Neural cell (in vitro differentiated cells): ENCODE data around the gene AS3MT. TPM values are rescaled to one million over a fixed set of nuclear protein-coding genes. Genes with fewer than 3 reads are reported as not detected.

Experiments used
- H2AFZ ChIP-seq: fragments of 200-600, 300-800 bp; sonication (generic), shearing (Covaris generic); 2 replicates; pipeline ENCODE4 v1.6.0; 2014; ENCODE audit warnings: low read depth, mild to moderate bottlenecking, antibody characterized with exemption, low read length, moderate library complexity
- H3F3A ChIP-seq: fragments of 200-600 bp; shearing (Covaris generic); 2 replicates; pipeline ENCODE4 v1.6.1; 2016; ENCODE audit warnings: mild to moderate bottlenecking, moderate library complexity, mixed read lengths, antibody characterized with exemption, low read length; ENCODE audit not compliant: insufficient read depth, poor library complexity, severe bottlenecking
- H3K27ac ChIP-seq: fragments of 200-600, 300-800 bp; sonication (generic), shearing (Covaris generic); 2 replicates; pipeline ENCODE4 v1.5.1; 2014; ENCODE audit warnings: mild to moderate bottlenecking, low read length, moderate library complexity
- H3K27me3 ChIP-seq: fragments of 300-800, 200-600 bp; sonication (generic), shearing (Covaris generic); 2 replicates; pipeline ENCODE4 v1.6.0; 2014; ENCODE audit warnings: mild to moderate bottlenecking, low read depth, low read length, moderate library complexity; ENCODE audit not compliant: insufficient read depth
- H3K36me3 ChIP-seq: fragments of 300-800, 200-600 bp; sonication (generic), shearing (Covaris generic); 2 replicates; pipeline ENCODE4 v1.5.1; 2014; ENCODE audit warnings: mild to moderate bottlenecking, antibody characterized with exemption, low read length, moderate library complexity; ENCODE audit not compliant: insufficient read depth
- H3K4me2 ChIP-seq: fragments of 300-800, 200-600 bp; sonication (generic), shearing (Covaris generic); 2 replicates; pipeline ENCODE4 v1.6.0; 2014; ENCODE audit warnings: mild to moderate bottlenecking, low read length
- H3K4me3 ChIP-seq: fragments of 300-800, 200-600 bp; sonication (generic), shearing (Covaris generic); 2 replicates; pipeline ENCODE4 v1.5.1; 2014; ENCODE audit warnings: mild to moderate bottlenecking, low read length, moderate library complexity
- H3K79me2 ChIP-seq: fragments of 200-600 bp; shearing (Covaris generic); replicated peaks from 2 replicates; pipeline ENCODE4 v1.6.0; 2014; ENCODE audit warnings: mild to moderate bottlenecking, low read length, moderate library complexity; ENCODE audit not compliant: insufficient read depth
- H3K9ac ChIP-seq: fragments of 300-800, 200-600 bp; sonication (generic), shearing (Covaris generic); 2 replicates; pipeline ENCODE4 v1.6.1; 2016; ENCODE audit warnings: mild to moderate bottlenecking, low read length, mixed read lengths
- H3K9me2 ChIP-seq: fragments of 200-600 bp; shearing (Covaris generic); 2 replicates; pipeline ENCODE4 v1.6.1; 2016; ENCODE audit warnings: mild to moderate bottlenecking, low read length, mixed read lengths; ENCODE audit not compliant: insufficient read depth
- H3K9me3 ChIP-seq: fragments of 200-600, 300-800 bp; sonication (generic), shearing (Covaris generic); 2 replicates; pipeline ENCODE4 v1.6.1; 2016; ENCODE audit warnings: mild to moderate bottlenecking, mixed run types, low read length, moderate library complexity, mixed read lengths
- H4K20me1 ChIP-seq: fragments of 200-600 bp; shearing (Covaris generic); 2 replicates; pipeline ENCODE4 v1.6.1; 2016; ENCODE audit warnings: mild to moderate bottlenecking, mixed run types; ENCODE audit not compliant: insufficient read depth
- CTCF ChIP-seq: fragments of 450-650 bp; IDR thresholded peaks from 2 replicates; pipeline ENCODE4 v1.5.1; 2014; ENCODE audit warnings: antibody characterized with exemption, mild to moderate bottlenecking, moderate library complexity; ENCODE audit not compliant: poor library complexity, severe bottlenecking
- EP300 ChIP-seq: fragments of 450-650 bp; conservative IDR thresholded peaks from 2 replicates; pipeline ENCODE4 v1.6.1; 2014; ENCODE audit warnings: antibody characterized with exemption, mild to moderate bottlenecking, moderate library complexity; ENCODE audit not compliant: poor library complexity, severe bottlenecking
- EZH2 ChIP-seq: fragments of 200-600, 300-800 bp; shearing (Covaris generic), sonication (generic); IDR thresholded peaks from 2 replicates; pipeline ENCODE4 v1.6.1; 2014; ENCODE audit warnings: antibody characterized with exemption, low read length, borderline replicate concordance, mild to moderate bottlenecking; ENCODE audit not compliant: insufficient read depth, poor library complexity, severe bottlenecking
- MXI1 ChIP-seq: fragments of 450-650 bp; conservative IDR thresholded peaks from 2 replicates; pipeline ENCODE4 v1.6.1; 2014; ENCODE audit warnings: antibody characterized with exemption, mild to moderate bottlenecking; ENCODE audit not compliant: poor library complexity, severe bottlenecking
- POLR2AphosphoS5 ChIP-seq: IDR thresholded peaks from 2 replicates; pipeline ENCODE4 v1.6.1; 2012
- RAD21 ChIP-seq: fragments of 450-650 bp; conservative IDR thresholded peaks from 2 replicates; pipeline ENCODE4 v1.6.1; 2014; ENCODE audit warnings: antibody characterized with exemption, mild to moderate bottlenecking, moderate library complexity
- REST ChIP-seq: IDR thresholded peaks from 2 replicates; pipeline ENCODE4 v1.6.1; 2012; ENCODE audit warnings: borderline replicate concordance
- SMC3 ChIP-seq: fragments of 450-650 bp; conservative IDR thresholded peaks from 2 replicates; pipeline ENCODE4 v1.6.1; 2014; ENCODE audit warnings: antibody characterized with exemption, mild to moderate bottlenecking, moderate library complexity; ENCODE audit not compliant: poor library complexity
- TAF1 ChIP-seq: IDR thresholded peaks from 2 replicates; pipeline ENCODE4 v1.6.1; 2012; ENCODE audit warnings: low read depth
- polyA plus RNA-seq: library from polyadenylated mRNA; depleted of rRNA; stranded (reverse); fragments of >200 nt; gene quantifications from 2 replicates; pipeline ENCODE4 v1.2.3, GENCODE V29; 2014

The AS3MT gene
- polyA plus RNA-seq, 1 donor from 2014 or later, result 17.6 TPM

- Histone ChIP-seq H3K4me3 (no peak overlapping the region), H3K79me2 (no peaks in the 10 kb centered on the region), H3K36me3 (no peaks in the 10 kb centered on the region), H3K9me3 (no peaks in the 10 kb centered on the region), H3K4me2 (no peak overlapping the region), H3K9me2 (no peaks in the 10 kb centered on the region), H2AFZ (no peak overlapping the region), H3K27me3 (no peaks in the 10 kb centered on the region), H3K9ac (no peak overlapping the region), H3F3A (no peaks in the 10 kb centered on the region), H4K20me1 (no peaks in the 10 kb centered on the region), H3K27ac (no peak overlapping the region)
- no peak for TF ChIP-seq REST
- TF ChIP-seq RAD21, result no peak
- TF ChIP-seq EP300, result no peak
- TF ChIP-seq POLR2AphosphoS5, result no peak
- no peak for TF ChIP-seq CTCF
- TF ChIP-seq EZH2, result no peak
- no peak for TF ChIP-seq MXI1
- TF ChIP-seq SMC3, result no peak
Measured at GRCh38 chr10:102935505-102935904, 66.2 kb downstream of the AS3MT start.

- Histone ChIP-seq H3K9ac (no peak overlapping the region), H3K9me2 (no peaks in the 10 kb centered on the region), H2AFZ (no peak overlapping the region), H3K9me3 (no peaks in the 10 kb centered on the region), H3K27me3 (no peaks in the 10 kb centered on the region), H4K20me1 (no peaks in the 10 kb centered on the region), H3K27ac (no peak overlapping the region), H3K4me2 (no peak overlapping the region), H3K79me2 (no peaks in the 10 kb centered on the region), H3K36me3 (no peaks in the 10 kb centered on the region), H3F3A (no peaks in the 10 kb centered on the region), H3K4me3 (no peak overlapping the region)
- no peak for TF ChIP-seq MXI1
- TF ChIP-seq EP300, result no peak
- no peak for TF ChIP-seq EZH2
- TF ChIP-seq RAD21, result no peak
- TF ChIP-seq CTCF, result no peak
- no peak for TF ChIP-seq POLR2AphosphoS5
- no peak for TF ChIP-seq SMC3
- TF ChIP-seq REST, result no peak
- TF ChIP-seq TAF1, result no peak
Measured at GRCh38 chr10:102935939-102936605, 66.8 kb downstream of the AS3MT start.
